ENCODE results near the gene NLRX1. TPM values are rescaled to one million over a fixed set of nuclear protein-coding genes. Genes with fewer than 3 reads are reported as not detected.

The NLRX1 gene
- total and polyA plus RNA-seq, 10 of the 15 experiments (the other 5 are each of a cell fraction or from before 2014, with no cell fraction given), result 0.85 to 18.5 (median 10.0) TPM

DNA sequence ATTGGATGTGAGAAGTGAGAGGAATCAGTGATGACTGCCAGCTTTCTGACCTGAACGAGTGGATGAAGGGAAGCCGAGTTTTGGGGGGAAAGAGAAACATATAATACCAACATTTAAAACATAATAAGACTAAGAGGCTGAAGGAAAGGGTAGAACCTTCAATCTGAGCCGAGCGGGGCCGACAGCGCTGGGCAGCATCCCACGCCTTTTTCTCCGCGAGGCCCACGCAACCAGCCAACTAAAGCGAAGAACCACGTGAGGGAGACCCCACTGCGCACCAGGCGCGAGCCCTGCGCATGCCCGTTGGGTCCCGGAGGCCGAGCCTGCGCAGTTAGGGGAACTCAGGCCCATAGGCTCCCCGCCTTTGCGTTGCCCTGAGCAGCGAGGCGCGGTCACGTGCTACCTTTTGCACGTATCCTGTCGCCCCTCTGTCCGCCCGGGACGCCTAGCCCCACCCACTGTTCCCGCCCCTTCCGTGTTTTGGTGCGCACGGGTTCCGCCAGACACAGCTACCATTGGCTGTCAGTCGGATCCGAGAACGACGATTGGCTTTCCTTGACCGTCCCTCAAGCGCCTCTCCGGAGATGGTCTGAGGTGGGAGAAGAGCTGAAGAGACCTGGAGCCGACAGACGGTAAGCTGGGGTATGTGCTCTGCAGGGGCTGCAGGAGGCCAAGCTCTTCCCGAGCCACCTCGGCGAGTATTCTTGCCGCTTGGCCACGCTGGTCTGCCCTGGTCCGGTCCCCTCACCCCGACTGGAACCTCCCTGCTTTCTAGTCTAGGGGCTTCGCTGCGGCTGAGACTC, 47.3 kb upstream of the NLRX1 start, which contains the start of gene HINFP (continued):
- TF ChIP-seq, protein P1, sequence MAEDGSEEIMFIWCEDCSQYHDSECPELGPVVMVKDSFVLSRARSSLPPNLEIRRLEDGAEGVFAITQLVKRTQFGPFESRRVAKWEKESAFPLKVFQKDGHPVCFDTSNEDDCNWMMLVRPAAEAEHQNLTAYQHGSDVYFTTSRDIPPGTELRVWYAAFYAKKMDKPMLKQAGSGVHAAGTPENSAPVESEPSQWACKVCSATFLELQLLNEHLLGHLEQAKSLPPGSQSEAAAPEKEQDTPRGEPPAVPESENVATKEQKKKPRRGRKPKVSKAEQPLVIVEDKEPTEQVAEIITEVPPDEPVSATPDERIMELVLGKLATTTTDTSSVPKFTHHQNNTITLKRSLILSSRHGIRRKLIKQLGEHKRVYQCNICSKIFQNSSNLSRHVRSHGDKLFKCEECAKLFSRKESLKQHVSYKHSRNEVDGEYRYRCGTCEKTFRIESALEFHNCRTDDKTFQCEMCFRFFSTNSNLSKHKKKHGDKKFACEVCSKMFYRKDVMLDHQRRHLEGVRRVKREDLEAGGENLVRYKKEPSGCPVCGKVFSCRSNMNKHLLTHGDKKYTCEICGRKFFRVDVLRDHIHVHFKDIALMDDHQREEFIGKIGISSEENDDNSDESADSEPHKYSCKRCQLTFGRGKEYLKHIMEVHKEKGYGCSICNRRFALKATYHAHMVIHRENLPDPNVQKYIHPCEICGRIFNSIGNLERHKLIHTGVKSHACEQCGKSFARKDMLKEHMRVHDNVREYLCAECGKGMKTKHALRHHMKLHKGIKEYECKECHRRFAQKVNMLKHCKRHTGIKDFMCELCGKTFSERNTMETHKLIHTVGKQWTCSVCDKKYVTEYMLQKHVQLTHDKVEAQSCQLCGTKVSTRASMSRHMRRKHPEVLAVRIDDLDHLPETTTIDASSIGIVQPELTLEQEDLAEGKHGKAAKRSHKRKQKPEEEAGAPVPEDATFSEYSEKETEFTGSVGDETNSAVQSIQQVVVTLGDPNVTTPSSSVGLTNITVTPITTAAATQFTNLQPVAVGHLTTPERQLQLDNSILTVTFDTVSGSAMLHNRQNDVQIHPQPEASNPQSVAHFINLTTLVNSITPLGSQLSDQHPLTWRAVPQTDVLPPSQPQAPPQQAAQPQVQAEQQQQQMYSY (CRISPR knock-in tag; IDR thresholded peaks at IDR 0.05), result no peak
- TF ChIP-seq RCOR1 (conservative IDR thresholded peaks at IDR 0.05; ENCODE audit: low read depth, low read length), result no peak
- TF ChIP-seq, protein P2, sequence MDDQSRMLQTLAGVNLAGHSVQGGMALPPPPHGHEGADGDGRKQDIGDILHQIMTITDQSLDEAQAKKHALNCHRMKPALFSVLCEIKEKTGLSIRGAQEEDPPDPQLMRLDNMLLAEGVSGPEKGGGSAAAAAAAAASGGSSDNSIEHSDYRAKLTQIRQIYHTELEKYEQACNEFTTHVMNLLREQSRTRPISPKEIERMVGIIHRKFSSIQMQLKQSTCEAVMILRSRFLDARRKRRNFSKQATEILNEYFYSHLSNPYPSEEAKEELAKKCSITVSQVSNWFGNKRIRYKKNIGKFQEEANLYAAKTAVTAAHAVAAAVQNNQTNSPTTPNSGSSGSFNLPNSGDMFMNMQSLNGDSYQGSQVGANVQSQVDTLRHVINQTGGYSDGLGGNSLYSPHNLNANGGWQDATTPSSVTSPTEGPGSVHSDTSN (IDR thresholded peaks at IDR 0.05; ENCODE audit: insufficient replicate concordance, low read depth, low read length), result peak; percentile 96
- peak; percentile 97 for TF ChIP-seq RAD51 (IDR thresholded peaks at IDR 0.05)
- TF ChIP-seq, protein P3, sequence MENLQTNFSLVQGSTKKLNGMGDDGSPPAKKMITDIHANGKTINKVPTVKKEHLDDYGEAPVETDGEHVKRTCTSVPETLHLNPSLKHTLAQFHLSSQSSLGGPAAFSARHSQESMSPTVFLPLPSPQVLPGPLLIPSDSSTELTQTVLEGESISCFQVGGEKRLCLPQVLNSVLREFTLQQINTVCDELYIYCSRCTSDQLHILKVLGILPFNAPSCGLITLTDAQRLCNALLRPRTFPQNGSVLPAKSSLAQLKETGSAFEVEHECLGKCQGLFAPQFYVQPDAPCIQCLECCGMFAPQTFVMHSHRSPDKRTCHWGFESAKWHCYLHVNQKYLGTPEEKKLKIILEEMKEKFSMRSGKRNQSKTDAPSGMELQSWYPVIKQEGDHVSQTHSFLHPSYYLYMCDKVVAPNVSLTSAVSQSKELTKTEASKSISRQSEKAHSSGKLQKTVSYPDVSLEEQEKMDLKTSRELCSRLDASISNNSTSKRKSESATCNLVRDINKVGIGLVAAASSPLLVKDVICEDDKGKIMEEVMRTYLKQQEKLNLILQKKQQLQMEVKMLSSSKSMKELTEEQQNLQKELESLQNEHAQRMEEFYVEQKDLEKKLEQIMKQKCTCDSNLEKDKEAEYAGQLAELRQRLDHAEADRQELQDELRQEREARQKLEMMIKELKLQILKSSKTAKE (IDR thresholded peaks at IDR 0.05; ENCODE audit: low read depth, poor library complexity, severe bottlenecking), result no peak
- TF ChIP-seq JUNB (IDR thresholded peaks at IDR 0.05), result no peak
- TF ChIP-seq POLR2AphosphoS5 (IDR thresholded peaks at IDR 0.05; ENCODE audit: low read length), result peak; percentile 87
- 0 out of 2 replicates have a peak, but pooled peaks have one; percentile 26 for TF ChIP-seq RB1 (IDR thresholded peaks at IDR 0.05; ENCODE audit: borderline replicate concordance)
- TF ChIP-seq SMAD5 (IDR thresholded peaks at IDR 0.05; ENCODE audit: low read depth), result peak; percentile 22; the same call in 1 of the 2 replicates
- TF ChIP-seq, protein P4, sequence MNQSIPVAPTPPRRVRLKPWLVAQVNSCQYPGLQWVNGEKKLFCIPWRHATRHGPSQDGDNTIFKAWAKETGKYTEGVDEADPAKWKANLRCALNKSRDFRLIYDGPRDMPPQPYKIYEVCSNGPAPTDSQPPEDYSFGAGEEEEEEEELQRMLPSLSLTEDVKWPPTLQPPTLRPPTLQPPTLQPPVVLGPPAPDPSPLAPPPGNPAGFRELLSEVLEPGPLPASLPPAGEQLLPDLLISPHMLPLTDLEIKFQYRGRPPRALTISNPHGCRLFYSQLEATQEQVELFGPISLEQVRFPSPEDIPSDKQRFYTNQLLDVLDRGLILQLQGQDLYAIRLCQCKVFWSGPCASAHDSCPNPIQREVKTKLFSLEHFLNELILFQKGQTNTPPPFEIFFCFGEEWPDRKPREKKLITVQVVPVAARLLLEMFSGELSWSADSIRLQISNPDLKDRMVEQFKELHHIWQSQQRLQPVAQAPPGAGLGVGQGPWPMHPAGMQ (IDR thresholded peaks at IDR 0.05; ENCODE audit: borderline replicate concordance), result no peak
- peak; percentile 85 for TF ChIP-seq POLR2AphosphoS2 (IDR thresholded peaks at IDR 0.05; ENCODE audit: low read depth, low read length)
- TF ChIP-seq, protein P5, sequence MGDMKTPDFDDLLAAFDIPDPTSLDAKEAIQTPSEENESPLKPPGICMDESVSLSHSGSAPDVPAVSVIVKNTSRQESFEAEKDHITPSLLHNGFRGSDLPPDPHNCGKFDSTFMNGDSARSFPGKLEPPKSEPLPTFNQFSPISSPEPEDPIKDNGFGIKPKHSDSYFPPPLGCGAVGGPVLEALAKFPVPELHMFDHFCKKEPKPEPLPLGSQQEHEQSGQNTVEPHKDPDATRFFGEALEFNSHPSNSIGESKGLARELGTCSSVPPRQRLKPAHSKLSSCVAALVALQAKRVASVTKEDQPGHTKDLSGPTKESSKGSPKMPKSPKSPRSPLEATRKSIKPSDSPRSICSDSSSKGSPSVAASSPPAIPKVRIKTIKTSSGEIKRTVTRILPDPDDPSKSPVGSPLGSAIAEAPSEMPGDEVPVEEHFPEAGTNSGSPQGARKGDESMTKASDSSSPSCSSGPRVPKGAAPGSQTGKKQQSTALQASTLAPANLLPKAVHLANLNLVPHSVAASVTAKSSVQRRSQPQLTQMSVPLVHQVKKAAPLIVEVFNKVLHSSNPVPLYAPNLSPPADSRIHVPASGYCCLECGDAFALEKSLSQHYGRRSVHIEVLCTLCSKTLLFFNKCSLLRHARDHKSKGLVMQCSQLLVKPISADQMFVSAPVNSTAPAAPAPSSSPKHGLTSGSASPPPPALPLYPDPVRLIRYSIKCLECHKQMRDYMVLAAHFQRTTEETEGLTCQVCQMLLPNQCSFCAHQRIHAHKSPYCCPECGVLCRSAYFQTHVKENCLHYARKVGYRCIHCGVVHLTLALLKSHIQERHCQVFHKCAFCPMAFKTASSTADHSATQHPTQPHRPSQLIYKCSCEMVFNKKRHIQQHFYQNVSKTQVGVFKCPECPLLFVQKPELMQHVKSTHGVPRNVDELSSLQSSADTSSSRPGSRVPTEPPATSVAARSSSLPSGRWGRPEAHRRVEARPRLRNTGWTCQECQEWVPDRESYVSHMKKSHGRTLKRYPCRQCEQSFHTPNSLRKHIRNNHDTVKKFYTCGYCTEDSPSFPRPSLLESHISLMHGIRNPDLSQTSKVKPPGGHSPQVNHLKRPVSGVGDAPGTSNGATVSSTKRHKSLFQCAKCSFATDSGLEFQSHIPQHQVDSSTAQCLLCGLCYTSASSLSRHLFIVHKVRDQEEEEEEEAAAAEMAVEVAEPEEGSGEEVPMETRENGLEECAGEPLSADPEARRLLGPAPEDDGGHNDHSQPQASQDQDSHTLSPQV (IDR thresholded peaks at IDR 0.05), result no peak
- TF ChIP-seq, protein P6, sequence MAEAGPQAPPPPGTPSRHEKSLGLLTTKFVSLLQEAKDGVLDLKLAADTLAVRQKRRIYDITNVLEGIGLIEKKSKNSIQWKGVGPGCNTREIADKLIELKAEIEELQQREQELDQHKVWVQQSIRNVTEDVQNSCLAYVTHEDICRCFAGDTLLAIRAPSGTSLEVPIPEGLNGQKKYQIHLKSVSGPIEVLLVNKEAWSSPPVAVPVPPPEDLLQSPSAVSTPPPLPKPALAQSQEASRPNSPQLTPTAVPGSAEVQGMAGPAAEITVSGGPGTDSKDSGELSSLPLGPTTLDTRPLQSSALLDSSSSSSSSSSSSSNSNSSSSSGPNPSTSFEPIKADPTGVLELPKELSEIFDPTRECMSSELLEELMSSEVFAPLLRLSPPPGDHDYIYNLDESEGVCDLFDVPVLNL (IDR thresholded peaks at IDR 0.05; ENCODE audit: low read depth, low read length), result peak; percentile 32; the same call in 1 of the 2 replicates
- no peak for TF ChIP-seq NFIC (IDR thresholded peaks at IDR 0.05; ENCODE audit: low read depth, low read length)

Measured in GM12878 (cell line).